HepG2 (cell line): ENCODE data around the gene ARF6. TPM values are rescaled to one million over a fixed set of nuclear protein-coding genes. Genes with fewer than 3 reads are reported as not detected.

Source experiments
- ARID5B ChIP-seq: IDR thresholded peaks from 2 replicates; pipeline ENCODE4 v1.4.0; 2020; ENCODE audit warnings: mild to moderate bottlenecking, missing genetic modification reagents
- ERF ChIP-seq: IDR thresholded peaks from 2 replicates; pipeline ENCODE4 v1.6.1; 2018; ENCODE audit warnings: missing biosample characterization, missing genetic modification reagents
- FOSL2 ChIP-seq: sonication (generic); formaldehyde crosslinking; IDR thresholded peaks from 2 replicates; pipeline ENCODE4 v1.4.0; 2020; ENCODE audit warnings: missing genetic modification reagents
- GMEB1 ChIP-seq: sonication (generic); formaldehyde crosslinking; IDR thresholded peaks from 2 replicates; pipeline ENCODE4 v1.5.1; 2020; ENCODE audit warnings: missing genetic modification reagents, mild to moderate bottlenecking, borderline replicate concordance
- ISL2 ChIP-seq: sonication (generic); formaldehyde crosslinking; IDR thresholded peaks from 2 replicates; pipeline ENCODE4 v1.5.0; 2020; ENCODE audit warnings: missing genetic modification reagents
- KLF9 ChIP-seq: IDR thresholded peaks from 2 replicates; pipeline ENCODE4 v1.6.1; 2016; ENCODE audit warnings: low read depth
- NFYB ChIP-seq: sonication (generic); formaldehyde crosslinking; IDR thresholded peaks from 2 replicates; pipeline ENCODE4 v1.4.0; 2020; ENCODE audit warnings: missing genetic modification reagents
- PRDM4 ChIP-seq: sonication (generic); formaldehyde crosslinking; IDR thresholded peaks from 2 replicates; pipeline ENCODE4 v1.9.0; 2021; ENCODE audit warnings: missing genetic modification reagents, borderline replicate concordance
- RFX5 ChIP-seq: IDR thresholded peaks from 2 replicates; pipeline ENCODE4 v1.6.1; 2011; ENCODE audit warnings: low read depth, low read length, improper control_type of control experiment
- RXRA ChIP-seq: sonication (generic); formaldehyde crosslinking; IDR thresholded peaks from 2 replicates; pipeline ENCODE4 v1.5.1; 2020; ENCODE audit warnings: missing genetic modification reagents
- SNAPC2 ChIP-seq: sonication (generic); formaldehyde crosslinking; IDR thresholded peaks from 2 replicates; pipeline ENCODE4 v1.8.1; 2022; ENCODE audit warnings: mild to moderate bottlenecking, missing genetic modification reagents
- ZBTB34 ChIP-seq: sonication (generic); formaldehyde crosslinking; IDR thresholded peaks from 2 replicates; pipeline ENCODE4 v1.8.0; 2022; ENCODE audit warnings: mild to moderate bottlenecking, missing genetic modification reagents
- ZNF101 ChIP-seq: sonication (generic); formaldehyde crosslinking; IDR thresholded peaks from 2 replicates; pipeline ENCODE4 v1.4.0; 2020; ENCODE audit warnings: mild to moderate bottlenecking, low read depth, missing genetic modification reagents, borderline replicate concordance
- ZNF331 ChIP-seq: sonication (generic); formaldehyde crosslinking; IDR thresholded peaks from 2 replicates; pipeline ENCODE4 v1.4.0; 2020; ENCODE audit warnings: missing genetic modification reagents
- ZNF414 ChIP-seq: sonication (generic); formaldehyde crosslinking; IDR thresholded peaks from 2 replicates; pipeline ENCODE4 v1.5.0; 2020; ENCODE audit warnings: missing genetic modification reagents
- ZNF83 ChIP-seq: sonication (generic); formaldehyde crosslinking; IDR thresholded peaks from 2 replicates; pipeline ENCODE4 v1.4.0; 2020; ENCODE audit warnings: missing genetic modification reagents, mild to moderate bottlenecking, borderline replicate concordance
- ZSCAN21 ChIP-seq: sonication (generic); formaldehyde crosslinking; IDR thresholded peaks from 2 replicates; pipeline ENCODE4 v1.8.0; 2022; ENCODE audit warnings: mild to moderate bottlenecking, missing genetic modification reagents, moderate library complexity, borderline replicate concordance
- ZSCAN31 ChIP-seq: sonication (generic); formaldehyde crosslinking; IDR thresholded peaks from 2 replicates; pipeline ENCODE4 v1.5.0; 2020; ENCODE audit warnings: low read depth, mild to moderate bottlenecking, missing genetic modification reagents
- polyA plus RNA-seq, 8 experiments: library from polyadenylated mRNA; depleted of rRNA in 3 of 8; stranded (reverse) in 7 of 8; unstranded in 1 of 8; fragments of >200 nt; fragmentation: Illumina TruSeq in 4 of 8; extraction: Trizol in 4 of 8; gene quantifications; 2 replicates each; pipeline versions ENCODE4 v1.2.1 to v1.2.3, GENCODE V29; 2011 to 2016; ENCODE audit warnings: low read depth in 4 of 8, missing spikeins in 1 of 8, mixed read lengths in 1 of 8; ENCODE audit not compliant: insufficient read depth in 1 of 8
- total RNA-seq, 5 experiments: library from RNA; depleted of rRNA; stranded (reverse); fragments of >200 nt; fragmentation: Illumina TruSeq; extraction: Trizol; gene quantifications; 2 replicates each; pipeline ENCODE4 v1.2.3, GENCODE V29; 2016; ENCODE audit warnings: low read depth in 1 of 5

The ARF6 gene
- total and polyA plus RNA-seq, 2 of the 13 experiments (the other 11 are each of a cell fraction or from before 2014, with no cell fraction given), result 12.7 to 31.9 TPM

GRCh38 chr14:49852301-49853157, 40.4 kb upstream of the ARF6 start, which contains the start of gene NEMF (continued):
- TF ChIP-seq ZBTB34 (CRISPR knock-in tag) (0 out of 2 replicates have a peak, but pooled peaks have one; percentile 30), RFX5 (no peak), FOSL2 (CRISPR knock-in tag) (peak; percentile 16; the same call in 1 of the 2 replicates), ISL2 (CRISPR knock-in tag) (peak; percentile 33; the same call in 1 of the 2 replicates), ZSCAN31 (peak; percentile 83), GMEB1 (CRISPR knock-in tag) (peak; percentile 72; the same call in 1 of the 2 replicates), RXRA (CRISPR knock-in tag) (no peak), ZNF414 (CRISPR knock-in tag) (no peak), ZNF331 (CRISPR knock-in tag) (peak; percentile 47; the same call in 1 of the 2 replicates), ZNF83 (no peak), KLF9 (CRISPR knock-in tag) (no peak; the same call in 1 of the 2 replicates), NFYB (CRISPR knock-in tag) (no peak), ZSCAN21 (CRISPR knock-in tag) (peak; percentile 60; the same call in 1 of the 2 replicates), SNAPC2 (CRISPR knock-in tag) (peak; percentile 54; the same call in 1 of the 2 replicates), ERF (CRISPR knock-in tag) (peak; percentile 75), ARID5B (CRISPR knock-in tag) (peak; percentile 59; the same call in 1 of the 2 replicates), PRDM4 (CRISPR knock-in tag) (no peak), ZNF101 (no peak)
